ENCODE data around the gene THOC3. TPM values are rescaled to one million over a fixed set of nuclear protein-coding genes. Genes with fewer than 3 reads are reported as not detected.
"Not testable (repeated sequence)": the region's sequence is repeated elsewhere in the genome, so short reads cannot be mapped to it uniquely, and the experiment has no call there.

Gene THOC3
- total RNA-seq, 1 experiment from 2014 or later: 124 TPM

- ATAC-seq: no peak
These were observed 47.8 kb downstream of the THOC3 start for GRCh38 chr5:175920231-175920811.

GRCh38 chr5:175915066-175916037 lies 52.8 kb downstream of the THOC3 start:
- CTCF ChIA-PET; DNase-seq (ENCODE audit: low spot score); H3K27ac Mint-ChIP-seq; POLR2A ChIA-PET; H3K4me1 Mint-ChIP-seq; H3K4me3 Mint-ChIP-seq; H3K36me3 Mint-ChIP-seq; H3K9me3 Mint-ChIP-seq; ATAC-seq; H3K27me3 Mint-ChIP-seq (ENCODE audit: low read depth): not testable (repeated sequence)

More at GRCh38 chr5:175920231-175920811, 47.8 kb downstream of the THOC3 start:
- H3K4me1 Mint-ChIP-seq: no peaks in the 10 kb centered on the region
- no peak for DNase-seq (ENCODE audit: low spot score)
- ChIA-PET CTCF (interaction anchor here (0.6 to 2.3 kb wide), 4 partner anchors 19 to 387 kb away, joined by 3 to 14 read pairs (median 4); no protein-coding TSS in a partner anchor), POLR2A (interaction anchor here (0.6 kb wide), 2 partner anchors 13 to 630 kb away, joined by 3 to 4 read pairs; no protein-coding TSS in a partner anchor)
- H3K9me3 Mint-ChIP-seq: no peaks in the 10 kb centered on the region
- no peak overlapping the region for H3K4me3 Mint-ChIP-seq
- no peaks in the 10 kb centered on the region for H3K27me3 Mint-ChIP-seq (ENCODE audit: low read depth)
- no peak for TF ChIP-seq ZNF121 (CRISPR knock-in tag; IDR thresholded peaks at IDR 0.05)
- TF ChIP-seq MLX (CRISPR knock-in tag; IDR thresholded peaks at IDR 0.05): no peak
- no peak for TF ChIP-seq AFF4 (CRISPR knock-in tag; IDR thresholded peaks at IDR 0.05; ENCODE audit: borderline replicate concordance)
- no peak for TF ChIP-seq JUN (CRISPR knock-in tag; IDR thresholded peaks at IDR 0.05)
- TF ChIP-seq HMGA2 (CRISPR knock-in tag; IDR thresholded peaks at IDR 0.05): no peak
- no peak for TF ChIP-seq RELA (CRISPR knock-in tag; IDR thresholded peaks at IDR 0.05; ENCODE audit: borderline replicate concordance)
- TF ChIP-seq ATF6 (CRISPR knock-in tag; IDR thresholded peaks at IDR 0.05): no peak
- TF ChIP-seq FOXK1 (CRISPR knock-in tag; IDR thresholded peaks at IDR 0.05): no peak
- no peak for TF ChIP-seq ESRRA (CRISPR knock-in tag; IDR thresholded peaks at IDR 0.05; ENCODE audit: borderline replicate concordance)
- no peak for TF ChIP-seq NFE2L1 (CRISPR knock-in tag; IDR thresholded peaks at IDR 0.05)
- TF ChIP-seq ZNF281 (CRISPR knock-in tag; IDR thresholded peaks at IDR 0.05): no peak
- no peak for TF ChIP-seq PREB (CRISPR knock-in tag; IDR thresholded peaks at IDR 0.05; ENCODE audit: borderline replicate concordance)
- no peak for TF ChIP-seq ZNF219 (CRISPR knock-in tag; IDR thresholded peaks at IDR 0.05; ENCODE audit: borderline replicate concordance)
- peaks cover 10% of the 10 kb centered on the region for H3K36me3 Mint-ChIP-seq
- H3K27ac Mint-ChIP-seq: 0 out of 2 replicates have a peak overlapping the region, but pooled peaks have one; percentile 54

GRCh38 chr5:175913835-175914672 lies 54.1 kb downstream of the THOC3 start:
- H3K27ac Mint-ChIP-seq; H3K4me3 Mint-ChIP-seq; H3K9me3 Mint-ChIP-seq; POLR2A ChIA-PET; CTCF ChIA-PET; H3K36me3 Mint-ChIP-seq; DNase-seq (ENCODE audit: low spot score); H3K27me3 Mint-ChIP-seq (ENCODE audit: low read depth); H3K4me1 Mint-ChIP-seq: not testable (repeated sequence)
- ATAC-seq: peak; percentile 48

- POLR2A ChIA-PET; H3K9me3 Mint-ChIP-seq; H3K4me3 Mint-ChIP-seq; H3K36me3 Mint-ChIP-seq; DNase-seq (ENCODE audit: low spot score); ATAC-seq; CTCF ChIA-PET; H3K27me3 Mint-ChIP-seq (ENCODE audit: low read depth): not testable (repeated sequence)
- peak overlapping the region; percentile 16; the same call in 1 of the 2 replicates for H3K27ac Mint-ChIP-seq
- H3K4me1 Mint-ChIP-seq: peaks cover 18% of the 10 kb centered on the region
These were observed 58.0 kb downstream of the THOC3 start for GRCh38 chr5:175910072-175910471.

Data from WTC11 (cell line).